GM12865 (cell line): Measurements from ENCODE around the gene GRK6.

Source experiments
- DNase-seq: peaks from one replicate; pipeline ENCODE4 v3.0.0; 2010; ENCODE audit warnings: low read depth
- H3K4me3 ChIP-seq: 2 replicates; pipeline ENCODE4 v1.5.1; 2011; ENCODE audit warnings: mild to moderate bottlenecking, low read depth, low read length, control low read depth
- TF ChIP-seq, protein P1 (sequence below): IDR thresholded peaks from 2 replicates; pipeline ENCODE4 v1.5.1; 2011; ENCODE audit warnings: low read length, control low read depth, low read depth, inconsistent platforms; ENCODE audit not compliant: insufficient read depth; ENCODE audit errors: missing control alignments

The GRK6 gene

DNA sequence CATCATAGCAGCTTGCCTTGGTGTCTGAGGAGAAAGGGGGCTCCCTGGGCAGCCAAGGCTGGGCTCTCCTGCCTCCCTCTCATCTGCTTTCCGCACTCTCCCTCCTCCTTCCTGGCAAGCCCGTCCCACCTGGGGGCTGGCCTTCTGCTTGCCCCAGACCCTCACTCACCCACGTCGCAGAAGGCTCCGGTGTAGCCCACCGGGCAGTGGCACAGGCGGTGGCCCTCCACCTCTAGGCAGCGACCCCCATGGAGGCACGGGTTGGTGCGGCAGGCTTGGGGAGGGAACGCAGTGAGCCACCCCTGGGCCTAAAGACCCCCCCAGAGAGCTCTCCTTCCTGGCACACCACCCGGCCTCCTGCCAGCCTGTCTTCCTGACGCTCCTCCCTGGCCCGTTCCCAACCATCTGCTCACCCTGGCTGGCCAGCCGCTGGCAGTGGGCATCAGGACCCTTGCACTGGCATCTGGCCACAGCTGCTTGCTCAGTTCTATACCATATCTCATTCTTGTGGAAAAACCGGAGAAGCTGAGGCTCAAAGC, 21.8 kb upstream of the GRK6 start:
- no peak for DNase-seq
- TF ChIP-seq, protein P1, sequence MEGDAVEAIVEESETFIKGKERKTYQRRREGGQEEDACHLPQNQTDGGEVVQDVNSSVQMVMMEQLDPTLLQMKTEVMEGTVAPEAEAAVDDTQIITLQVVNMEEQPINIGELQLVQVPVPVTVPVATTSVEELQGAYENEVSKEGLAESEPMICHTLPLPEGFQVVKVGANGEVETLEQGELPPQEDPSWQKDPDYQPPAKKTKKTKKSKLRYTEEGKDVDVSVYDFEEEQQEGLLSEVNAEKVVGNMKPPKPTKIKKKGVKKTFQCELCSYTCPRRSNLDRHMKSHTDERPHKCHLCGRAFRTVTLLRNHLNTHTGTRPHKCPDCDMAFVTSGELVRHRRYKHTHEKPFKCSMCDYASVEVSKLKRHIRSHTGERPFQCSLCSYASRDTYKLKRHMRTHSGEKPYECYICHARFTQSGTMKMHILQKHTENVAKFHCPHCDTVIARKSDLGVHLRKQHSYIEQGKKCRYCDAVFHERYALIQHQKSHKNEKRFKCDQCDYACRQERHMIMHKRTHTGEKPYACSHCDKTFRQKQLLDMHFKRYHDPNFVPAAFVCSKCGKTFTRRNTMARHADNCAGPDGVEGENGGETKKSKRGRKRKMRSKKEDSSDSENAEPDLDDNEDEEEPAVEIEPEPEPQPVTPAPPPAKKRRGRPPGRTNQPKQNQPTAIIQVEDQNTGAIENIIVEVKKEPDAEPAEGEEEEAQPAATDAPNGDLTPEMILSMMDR: no peak
- H3K4me3 ChIP-seq: peak overlapping the region; percentile 87

GRCh38 chr5:177405312-177405711, 21.2 kb upstream of the GRK6 start:
- TF ChIP-seq, protein P1: no peak
- no peak for DNase-seq
- H3K4me3 ChIP-seq: no peak overlapping the region

GRCh38 chr5:177405805-177406204, 20.7 kb upstream of the GRK6 start:
- DNase-seq: peak; percentile 39
- TF ChIP-seq, protein P1: no peak
- no peak overlapping the region for H3K4me3 ChIP-seq

GRCh38 chr5:177409043-177409801, 17.3 kb upstream of the GRK6 start, which contains the start of gene F12:
Gene F12 (minus strand): TSS chr5:177409564. CDS start chr5:177409527, 37 bp downstream.
- no peak for DNase-seq
- no peak within 1 kb of the TSS for H3K4me3 ChIP-seq
- TF ChIP-seq, protein P1: no peak

DNA sequence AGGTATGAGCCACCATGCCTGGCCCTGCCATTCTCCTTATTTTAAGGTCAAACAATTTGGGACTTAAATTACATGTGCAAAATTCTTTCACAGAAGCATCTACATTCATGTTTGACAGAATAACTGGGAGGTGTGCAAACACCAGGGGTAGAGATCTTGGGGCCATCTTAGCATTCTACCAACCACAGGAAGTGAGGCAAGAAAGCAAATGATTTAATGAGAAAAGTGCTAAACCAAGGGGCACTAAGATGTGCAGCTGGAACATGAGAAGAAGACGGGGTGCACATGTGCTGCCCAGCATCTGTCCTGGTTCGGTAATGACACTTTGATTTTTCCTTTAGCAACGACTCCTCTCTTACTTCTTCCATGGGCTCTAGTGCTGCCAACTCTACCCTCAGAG, 15.9 kb upstream of the GRK6 start:
- TF ChIP-seq, protein P1: no peak

GRCh38 chr5:177412603-177413233, 13.8 kb upstream of the GRK6 start:
- peak; percentile 83 for DNase-seq
- TF ChIP-seq, protein P1: no peak
- H3K4me3 ChIP-seq: peak overlapping the region; percentile 34

More for the DNA sequence above, 15.9 kb upstream of the GRK6 start:
- no peak overlapping the region for H3K4me3 ChIP-seq
- no peak for DNase-seq
